Activated CD4-positive, alpha-beta memory T cell treated with anti-CD3 and anti-CD28 coated beads for 36 hours (primary cell): Measurements from ENCODE around the gene PFDN5. TPM values are rescaled to one million over a fixed set of nuclear protein-coding genes. Genes with fewer than 3 reads are reported as not detected.

Source experiments
- CTCF ChIA-PET: fragments of 350-600 bp; sonication (Branson Sonifier 250); formaldehyde crosslinking; loops from one replicate; lab custom pipeline; 2021; ENCODE audit warnings: antibody characterized with exemption, inconsistent platforms; lab: Charles Lee
- POLR2A ChIA-PET: fragments of 350-600 bp; sonication (Branson Sonifier 250); formaldehyde crosslinking; loops from one replicate; lab custom pipeline; 2021; ENCODE audit warnings: antibody characterized with exemption; lab: Charles Lee
- DNase-seq: peaks from one replicate; pipeline ENCODE4 v3.0.0-alpha.2; 2020
- H3K27ac Mint-ChIP-seq: one replicate; pipeline ENCODE4 v1.8.0; 2021; ENCODE audit warnings: mixed read lengths
- H3K27me3 Mint-ChIP-seq: one replicate; pipeline ENCODE4 v1.8.0; 2021; ENCODE audit warnings: mixed read lengths
- H3K36me3 Mint-ChIP-seq: one replicate; pipeline ENCODE4 v1.8.0; 2021; ENCODE audit warnings: mixed read lengths
- H3K4me1 Mint-ChIP-seq: one replicate; pipeline ENCODE4 v1.8.0; 2021; ENCODE audit warnings: low read depth, mixed read lengths
- H3K4me3 Mint-ChIP-seq: one replicate; pipeline ENCODE4 v1.8.0; 2021; ENCODE audit warnings: mild to moderate bottlenecking, mixed read lengths
- H3K9me3 Mint-ChIP-seq: one replicate; pipeline ENCODE4 v1.8.0; 2021; ENCODE audit warnings: mixed read lengths
- intact Hi-C: fragments of 100-400 bp; cut with micrococcal nuclease; formaldehyde crosslinking; loops from one replicate; pipeline ENCODE4 v1.15.1; 2023
- total RNA-seq, 2 experiments: library from RNA; stranded (reverse); gene quantifications; one replicate each; pipeline ENCODE4 v1.2.3, GENCODE V29; 2021

PFDN5 gene
- total RNA-seq, 2 experiments from 2014 or later, result 354 to 359 TPM

DNA sequence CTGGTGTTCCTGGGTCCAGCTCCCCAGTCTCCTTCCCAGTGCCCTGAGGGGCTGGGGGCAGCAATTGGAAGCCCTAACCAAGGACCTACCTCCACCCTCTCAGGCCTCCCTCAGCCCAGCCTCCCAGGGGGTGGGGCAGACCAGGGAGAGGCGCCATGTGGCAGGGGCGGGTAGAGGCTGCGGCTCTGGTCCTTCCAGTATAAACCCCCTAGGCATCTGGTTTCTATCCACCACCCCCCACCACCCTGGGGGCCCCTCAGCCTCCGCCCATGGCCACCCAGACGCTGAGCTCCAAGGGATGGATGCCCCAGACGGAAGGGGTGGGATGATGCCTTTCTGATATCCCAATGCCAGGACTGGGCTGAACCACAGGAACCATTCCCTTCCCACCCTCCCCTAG, 43.6 kb downstream of the PFDN5 start:
- Mint-ChIP-seq H3K4me1 (peaks cover 5% of the 10 kb centered on the region), H3K36me3 (no peaks in the 10 kb centered on the region), H3K9me3 (no peaks in the 10 kb centered on the region), H3K27me3 (peaks cover 23% of the 10 kb centered on the region), H3K27ac (no peak overlapping the region), H3K4me3 (no peak overlapping the region)
- ChIA-PET CTCF (interaction anchor here (1.0 kb wide), 2 partner anchors 10 to 13 kb away, joined by 3 read pairs; no protein-coding TSS in a partner anchor), POLR2A (no interaction called here)
- intact Hi-C loops, result no loop called here
- no peak for DNase-seq

DNA sequence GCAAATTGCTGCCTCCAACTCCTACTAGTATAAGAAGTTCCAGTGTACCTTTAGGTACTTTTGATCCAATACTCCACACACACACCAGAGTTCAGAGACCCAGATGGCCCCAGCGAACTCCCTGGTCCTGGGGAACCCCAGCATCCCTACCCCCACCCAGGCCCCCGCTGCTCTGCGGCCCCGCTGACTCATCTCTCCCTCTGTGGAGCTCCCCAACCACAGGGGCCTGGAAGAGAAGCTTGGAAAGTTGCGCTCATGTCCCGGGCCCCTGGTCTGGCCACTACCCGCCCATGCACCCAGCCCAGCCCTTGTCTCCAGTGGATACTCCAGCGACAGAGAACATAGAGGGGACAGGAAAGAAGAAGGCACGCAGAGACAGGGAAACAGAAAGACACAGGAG, 45.1 kb downstream of the PFDN5 start:
- H3K36me3 Mint-ChIP-seq, result no peaks in the 10 kb centered on the region
- peaks cover 17% of the 10 kb centered on the region for H3K27me3 Mint-ChIP-seq
- H3K9me3 Mint-ChIP-seq, result no peaks in the 10 kb centered on the region
- ChIA-PET CTCF (interaction anchor here (0.6 to 1.4 kb wide), 3 partner anchors 19 to 861 kb away, joined by 3 to 6 read pairs (median 4); partner anchors contain the start of gene AAAS), POLR2A (no interaction called here)
- intact Hi-C loops, result no loop called here
- H3K27ac Mint-ChIP-seq, result no peak overlapping the region
- DNase-seq, result no peak
- no peak overlapping the region for H3K4me3 Mint-ChIP-seq
- peaks cover 14% of the 10 kb centered on the region for H3K4me1 Mint-ChIP-seq

DNA sequence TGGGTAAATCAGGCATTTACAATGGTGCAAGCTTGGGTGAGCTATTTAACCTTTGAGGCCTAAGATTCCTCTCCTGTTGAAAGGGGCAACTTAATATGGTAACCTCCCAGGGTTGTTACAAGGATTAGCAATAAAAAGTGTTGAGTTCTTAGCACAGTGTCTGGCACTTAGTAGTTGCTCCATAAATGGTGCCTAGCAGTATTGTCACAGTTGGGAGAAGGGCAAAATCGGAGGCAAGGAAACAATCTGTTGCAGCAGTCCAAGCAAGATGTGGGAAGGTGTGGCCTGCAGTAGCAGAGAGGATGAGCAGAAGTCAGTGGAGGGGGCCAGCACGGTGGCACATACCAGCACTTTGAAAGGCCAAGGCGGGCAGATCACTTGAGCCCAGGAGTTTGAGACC, 48.1 kb downstream of the PFDN5 start:
- ChIA-PET POLR2A (interaction anchor here (2.4 kb wide), 1 partner anchor 19 kb away, joined by 21 read pairs; no protein-coding TSS in a partner anchor), CTCF (interaction anchor here (0.5 to 7.2 kb wide), 6 partner anchors 9 to 241 kb away, joined by 4 to 252 read pairs (median 14); partner anchors contain the start of genes AAAS, SOAT2 and SP7)
- no peaks in the 10 kb centered on the region for H3K27me3 Mint-ChIP-seq
- no peak overlapping the region for H3K27ac Mint-ChIP-seq
- H3K9me3 Mint-ChIP-seq, result no peaks in the 10 kb centered on the region
- no peak for DNase-seq
- no peaks in the 10 kb centered on the region for H3K36me3 Mint-ChIP-seq
- no peak overlapping the region for H3K4me3 Mint-ChIP-seq
- intact Hi-C loops, result no loop called here
- H3K4me1 Mint-ChIP-seq, result peaks cover 14% of the 10 kb centered on the region

DNA sequence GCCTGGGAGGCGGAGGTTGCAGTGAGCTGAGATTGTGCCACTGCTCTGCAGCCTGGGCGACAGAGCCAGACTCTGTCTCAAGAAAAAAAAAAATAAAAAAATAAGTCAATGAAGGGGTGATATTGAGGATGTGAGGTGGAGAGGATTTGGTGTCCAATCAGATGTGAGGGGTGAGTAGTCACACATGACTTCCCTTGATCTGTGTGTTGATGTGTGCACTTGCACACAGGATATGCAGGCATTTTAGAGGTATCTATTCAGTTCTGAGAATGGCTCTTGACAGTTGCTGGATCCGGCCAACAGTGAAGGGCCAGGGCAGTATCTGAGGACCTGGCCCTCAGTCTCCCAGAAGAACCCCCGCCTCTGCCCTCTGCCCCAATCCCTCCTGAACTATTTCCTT, 48.6 kb downstream of the PFDN5 start:
- DNase-seq, result no peak
- intact Hi-C loops, result loop anchor here (1.0 kb wide), 1 partner anchor 131 kb away; no protein-coding TSS in a partner anchor
- Mint-ChIP-seq H3K36me3 (no peaks in the 10 kb centered on the region), H3K27ac (no peak overlapping the region), H3K4me1 (peaks cover 14% of the 10 kb centered on the region), H3K9me3 (no peaks in the 10 kb centered on the region), H3K4me3 (peak overlapping the region; percentile 60), H3K27me3 (no peaks in the 10 kb centered on the region)
- ChIA-PET CTCF (interaction anchor here (1.0 to 7.2 kb wide), 18 partner anchors 8 to 278 kb away, joined by 3 to 252 read pairs (median 7); partner anchors contain the start of genes AAAS, ESPL1, SOAT2 and SP7), POLR2A (interaction anchor here (1.9 to 2.4 kb wide), 2 partner anchors 19 to 22 kb away, joined by 18 to 21 read pairs; partner anchors contain the start of gene AAAS)

DNA sequence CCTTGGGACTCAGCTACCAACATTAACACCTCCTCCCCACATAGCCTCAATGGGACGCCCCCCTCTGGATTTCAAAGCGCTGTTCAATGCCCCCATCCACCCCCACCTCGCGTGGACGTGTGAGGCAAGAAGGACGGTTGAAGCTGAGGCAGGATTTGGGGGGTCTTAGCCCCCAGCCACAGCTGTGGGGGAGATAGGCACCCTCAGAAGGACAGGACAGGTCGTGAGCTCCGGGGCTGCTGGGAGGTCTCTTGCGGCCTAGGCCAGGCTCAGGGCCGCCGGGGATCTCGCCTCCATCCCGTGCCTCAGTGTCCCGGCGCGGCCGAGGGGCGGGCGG, 49.1 kb downstream of the PFDN5 start:
- Mint-ChIP-seq H3K4me3 (peak overlapping the region; percentile 60), H3K27me3 (no peaks in the 10 kb centered on the region), H3K27ac (no peak overlapping the region), H3K36me3 (no peaks in the 10 kb centered on the region), H3K4me1 (peaks cover 14% of the 10 kb centered on the region), H3K9me3 (no peaks in the 10 kb centered on the region)
- no peak for DNase-seq
- intact Hi-C loops, result loop anchor here (1.0 kb wide), 1 partner anchor 131 kb away; no protein-coding TSS in a partner anchor
- ChIA-PET CTCF (interaction anchor here (0.7 to 7.2 kb wide), 54 partner anchors 8 to 297 kb away, joined by 3 to 252 read pairs (median 5); partner anchors contain the start of genes AAAS, CSAD, ESPL1 and ITGB7), POLR2A (interaction anchor here (0.7 to 2.4 kb wide), 8 partner anchors 17 to 338 kb away, joined by 3 to 21 read pairs (median 3); partner anchors contain the start of genes AAAS, EIF4B and SP1)

DNA sequence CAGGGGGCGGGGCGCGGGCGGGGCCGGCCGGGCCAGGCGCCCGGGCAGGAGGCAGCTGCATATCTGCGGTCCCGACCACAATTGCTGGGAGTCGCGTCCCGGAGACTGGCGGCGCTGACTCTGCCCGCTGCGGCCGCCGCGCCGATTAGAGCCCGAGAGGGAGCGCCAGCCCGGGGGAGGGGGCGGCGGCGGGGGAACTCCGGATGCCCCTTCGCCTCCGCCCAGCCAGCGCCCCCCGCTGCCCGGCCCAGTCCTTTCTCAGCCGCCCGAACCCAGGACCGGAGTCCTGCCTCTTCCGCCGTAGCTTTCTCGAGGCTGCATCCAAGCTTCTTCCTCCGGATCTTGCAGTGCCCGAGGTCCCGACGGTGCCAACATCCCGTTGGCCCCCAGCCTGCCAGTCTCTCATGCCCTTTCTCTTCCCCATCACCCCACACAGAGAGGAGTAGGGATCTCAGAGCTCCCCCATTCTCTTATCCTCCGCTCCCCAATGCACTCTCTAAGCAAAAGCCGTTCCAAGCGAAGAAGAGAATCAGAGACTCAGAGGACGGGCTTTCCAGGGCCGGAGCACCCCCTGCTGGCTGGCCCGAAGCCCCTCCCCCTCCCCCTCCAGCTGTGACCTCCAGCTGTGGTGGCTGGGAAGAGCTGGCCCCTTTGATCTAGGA, 49.6 kb downstream of the PFDN5 start:
- H3K27me3 Mint-ChIP-seq, result no peaks in the 10 kb centered on the region
- POLR2A ChIA-PET, result interaction anchor here (0.7 to 2.4 kb wide), 8 partner anchors 18 to 339 kb away, joined by 3 to 21 read pairs (median 3); partner anchors contain the start of genes AAAS, EIF4B and SP1
- H3K4me1 Mint-ChIP-seq, result peaks cover 14% of the 10 kb centered on the region
- H3K4me3 Mint-ChIP-seq, result peak overlapping the region; percentile 92
- no peaks in the 10 kb centered on the region for H3K36me3 Mint-ChIP-seq
- intact Hi-C loops, result loop anchor here (1.0 kb wide), 3 partner anchors 21 to 186 kb away; no protein-coding TSS in a partner anchor
- H3K27ac Mint-ChIP-seq, result peak overlapping the region; percentile 56
- CTCF ChIA-PET, result interaction anchor here (0.5 to 7.2 kb wide), 63 partner anchors 7 to 297 kb away, joined by 3 to 252 read pairs (median 4); partner anchors contain the start of genes AAAS, AMHR2, CSAD and ESPL1
- peak; percentile 86 for DNase-seq
- no peaks in the 10 kb centered on the region for H3K9me3 Mint-ChIP-seq

DNA sequence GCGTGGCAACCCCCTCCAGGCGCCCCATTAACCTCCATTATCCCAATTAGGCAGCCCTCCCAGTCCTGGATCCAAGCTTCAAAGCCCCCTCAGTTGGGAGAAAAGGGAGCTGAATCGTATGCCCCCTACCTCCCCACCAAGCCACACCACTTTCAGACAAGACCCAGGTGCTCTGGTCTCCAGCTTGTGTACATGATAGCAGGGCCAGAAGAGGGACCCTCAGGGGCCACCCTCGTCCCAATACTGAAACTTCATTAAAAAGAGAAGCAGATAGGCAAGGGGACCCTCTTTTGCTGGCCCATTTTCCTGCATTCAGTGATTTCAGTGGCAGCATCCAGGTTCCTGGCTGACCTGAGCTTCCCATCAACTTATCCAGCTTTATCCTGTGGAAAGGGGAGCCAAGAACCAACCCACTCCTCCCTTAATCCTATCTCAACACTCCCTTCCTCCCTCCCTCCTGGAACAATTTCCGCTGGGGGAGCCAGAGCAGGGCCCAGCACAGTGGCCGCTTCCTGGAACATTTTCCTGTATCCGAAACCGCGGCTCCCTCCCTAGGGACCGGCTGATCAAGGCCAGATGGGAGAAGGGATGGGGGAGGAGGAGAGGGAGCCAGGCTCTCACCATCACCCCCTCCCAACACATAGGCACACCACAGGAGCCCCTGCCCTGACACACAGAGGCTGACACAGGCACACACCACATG, 50.3 kb downstream of the PFDN5 start:
- Mint-ChIP-seq H3K4me1 (peaks cover 9% of the 10 kb centered on the region), H3K27me3 (no peaks in the 10 kb centered on the region), H3K36me3 (no peaks in the 10 kb centered on the region), H3K4me3 (peak overlapping the region; percentile 92), H3K27ac (no peak overlapping the region), H3K9me3 (no peaks in the 10 kb centered on the region)
- CTCF ChIA-PET, result interaction anchor here (0.5 to 7.2 kb wide), 54 partner anchors 8 to 298 kb away, joined by 3 to 252 read pairs (median 5); partner anchors contain the start of genes AAAS, AMHR2, CSAD and ESPL1
- intact Hi-C loops, result loop anchor here (1.0 kb wide), 2 partner anchors 21 to 186 kb away; no protein-coding TSS in a partner anchor
- POLR2A ChIA-PET, result interaction anchor here (0.8 to 2.4 kb wide), 6 partner anchors 21 to 340 kb away, joined by 3 to 21 read pairs (median 4); partner anchors contain the start of genes AAAS, EIF4B and SP1
- no peak for DNase-seq

DNA sequence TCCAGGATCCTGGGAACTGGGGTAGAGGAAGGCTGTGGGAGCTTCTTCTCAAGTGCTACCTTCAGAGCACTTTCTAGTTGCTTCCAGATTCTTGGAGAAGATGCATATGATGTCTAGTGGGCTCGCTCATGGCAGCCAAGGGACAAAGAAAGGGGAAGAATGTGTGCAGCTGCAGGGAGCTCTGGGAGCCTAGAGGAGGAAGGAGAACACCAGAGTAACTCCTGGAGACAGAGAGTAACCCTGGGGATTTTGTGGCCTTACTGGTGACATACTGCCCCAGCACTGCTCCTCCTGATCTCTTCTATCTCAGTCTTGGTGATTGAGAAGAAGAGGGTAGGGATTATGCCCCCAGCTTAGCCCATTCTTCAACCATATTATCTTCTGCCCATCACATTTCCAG, 51.1 kb downstream of the PFDN5 start:
- intact Hi-C loops, result no loop called here
- DNase-seq, result no peak
- POLR2A ChIA-PET, result interaction anchor here (0.6 kb wide), 1 partner anchor 75 kb away, joined by 3 read pairs; no protein-coding TSS in a partner anchor
- H3K36me3 Mint-ChIP-seq, result no peaks in the 10 kb centered on the region
- CTCF ChIA-PET, result interaction anchor here (1.3 to 7.2 kb wide), 6 partner anchors 9 to 77 kb away, joined by 3 to 252 read pairs (median 6); partner anchors contain the start of genes AAAS and AMHR2
- H3K27me3 Mint-ChIP-seq, result no peaks in the 10 kb centered on the region
- H3K4me1 Mint-ChIP-seq, result peaks cover 9% of the 10 kb centered on the region
- H3K27ac Mint-ChIP-seq, result no peak overlapping the region
- H3K4me3 Mint-ChIP-seq, result no peak overlapping the region
- no peaks in the 10 kb centered on the region for H3K9me3 Mint-ChIP-seq

DNA sequence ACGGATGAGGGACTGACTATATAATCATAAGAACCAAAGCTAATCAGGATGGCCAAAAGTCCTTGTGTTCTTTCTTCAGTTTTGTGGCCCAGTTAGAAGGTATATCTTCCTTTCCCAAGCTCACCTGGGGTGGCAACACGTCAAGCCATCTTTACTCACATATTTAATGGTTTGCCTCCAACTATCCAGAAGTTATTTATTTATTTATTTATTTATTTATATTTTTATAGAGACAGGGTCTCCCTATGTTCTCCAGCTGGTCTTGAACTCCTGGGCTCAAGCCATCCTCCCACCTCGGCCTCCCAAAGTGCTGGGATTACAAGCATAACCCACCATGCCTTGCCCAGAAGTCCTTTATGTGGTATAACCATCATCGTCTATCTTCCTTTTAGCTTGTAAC, 52.6 kb downstream of the PFDN5 start:
- Mint-ChIP-seq H3K4me3 (no peak overlapping the region), H3K27ac (no peak overlapping the region), H3K9me3 (no peaks in the 10 kb centered on the region), H3K27me3 (no peaks in the 10 kb centered on the region), H3K4me1 (peaks cover 15% of the 10 kb centered on the region), H3K36me3 (no peaks in the 10 kb centered on the region)
- CTCF ChIA-PET, result interaction anchor here (0.7 to 7.2 kb wide), 5 partner anchors 23 to 136 kb away, joined by 3 to 252 read pairs (median 4); partner anchors contain the start of gene AAAS
- intact Hi-C loops, result no loop called here
- POLR2A ChIA-PET, result no interaction called here
- no peak for DNase-seq
